Esophagus (tissue), 2 donors: ENCODE results near the gene PHF5A. TPM values are rescaled to one million over a fixed set of nuclear protein-coding genes. Genes with fewer than 3 reads are reported as not detected.

Experiments used
- H3K27ac ChIP-seq, 2 donors: one replicate each; pipeline ENCODE4 v1.5.1; 2013; ENCODE audit warnings: low read depth in 2 of 2, mild to moderate bottlenecking in 2 of 2, inconsistent platforms in 1 of 2, low read length in 1 of 2, moderate library complexity in 1 of 2
- H3K27me3 ChIP-seq, 2 donors: one replicate each; pipeline ENCODE4 v1.6.1; 2013; ENCODE audit warnings: low read length in 2 of 2, control low read depth in 1 of 2, mild to moderate bottlenecking in 1 of 2; ENCODE audit not compliant: insufficient read depth in 2 of 2, control insufficient read depth in 1 of 2
- H3K36me3 ChIP-seq, 2 donors: one replicate each; pipeline ENCODE4 v1.6.1; 2013; ENCODE audit warnings: low read length in 1 of 2; ENCODE audit not compliant: control insufficient read depth in 2 of 2, insufficient read depth in 2 of 2
- H3K4me1 ChIP-seq, 2 donors: one replicate each; pipeline ENCODE4 v1.6.1; 2013; ENCODE audit warnings: low read length in 1 of 2; ENCODE audit not compliant: control insufficient read depth in 2 of 2, insufficient read depth in 2 of 2
- H3K4me3 ChIP-seq, 2 donors: one replicate each; pipeline ENCODE4 v1.5.1; 2013; ENCODE audit warnings: low read length in 2 of 2, mild to moderate bottlenecking in 2 of 2, low read depth in 1 of 2, moderate library complexity in 1 of 2
- H3K9me3 ChIP-seq, 2 donors: one replicate each; pipeline ENCODE4 v1.6.1; 2013; ENCODE audit warnings: mild to moderate bottlenecking in 2 of 2, low read depth in 1 of 2, low read length in 1 of 2, moderate library complexity in 1 of 2; ENCODE audit not compliant: control insufficient read depth in 2 of 2, insufficient read depth in 1 of 2
- WGBS, 2 donors: extraction: QIAGEN DNeasy Blood & Tissue Kit; methylation state at CpG; one replicate each; pipeline ENCODE4 v1.1.7; 2013; 5-methylcytosine and 5-hydroxymethylcytosine counted together
- polyA plus RNA-seq, 2 donors: library from polyadenylated mRNA; stranded (reverse); fragments of 200-250 nt; gene quantifications; one replicate each; pipeline ENCODE4 v1.2.3, GENCODE V29; 2013
- donor health status: healthy with polysubstance abuse.
- donor health status: Bipolar disorder and iron deficiency.

The PHF5A gene
- polyA plus RNA-seq, 2 donors = 41.4 to 61.8 TPM

DNA sequence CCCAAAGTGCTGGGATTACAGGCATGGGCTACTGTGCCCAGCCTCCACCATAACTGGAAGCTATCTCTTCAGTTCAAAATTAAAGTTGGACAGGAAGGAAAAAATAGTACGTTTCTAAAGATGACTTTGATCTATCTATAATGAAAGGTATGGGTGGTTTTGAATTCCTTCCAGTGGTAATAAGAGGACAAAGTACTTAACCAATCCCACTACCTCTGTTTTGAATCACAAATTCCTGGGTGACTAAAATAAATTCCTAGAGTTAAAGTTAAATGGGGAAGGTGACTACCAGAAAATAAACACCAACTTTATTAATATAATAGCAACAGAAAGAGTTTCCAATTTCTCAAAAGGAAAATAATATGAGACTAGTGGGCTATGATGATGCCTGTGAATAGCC is 9.1 kb downstream of the PHF5A start:
- peaks cover 2 to 7% of the 10 kb centered on the region in 2 donors for H3K36me3 ChIP-seq
- 47 to 56% methylated on average over 1 of the region's 1 CpG for WGBS, 2 donors

GRCh38 chr22:41458161-41458728 is 10.2 kb downstream of the PHF5A start:
- 80 to 83% methylated on average over 7 of the region's 7 CpGs for WGBS, 2 donors
- Histone ChIP-seq H3K4me3 (no peak overlapping the region), H3K4me1 (no peaks in the 10 kb centered on the region), H3K9me3 (no peaks in the 10 kb centered on the region), H3K27ac (no peak overlapping the region), H3K36me3 (peaks cover 2 to 7% of the 10 kb centered on the region in 2 donors), H3K27me3 (no peaks in the 10 kb centered on the region)

More for the DNA sequence above, 9.1 kb downstream of the PHF5A start:
- H3K4me1 ChIP-seq = no peaks in the 10 kb centered on the region
- H3K9me3 ChIP-seq = no peaks in the 10 kb centered on the region
- no peak overlapping the region for H3K4me3 ChIP-seq
- H3K27me3 ChIP-seq = no peaks in the 10 kb centered on the region
- no peak overlapping the region for H3K27ac ChIP-seq

- H3K36me3 ChIP-seq = no peaks in the 10 kb centered on the region
- H3K4me3 ChIP-seq = peak overlapping the region; percentile 88 to 98
- no peaks in the 10 kb centered on the region for H3K9me3 ChIP-seq
- no peaks in the 10 kb centered on the region for H3K4me1 ChIP-seq
- H3K27me3 ChIP-seq = no peaks in the 10 kb centered on the region
- WGBS, 2 donors = 0 to 1% methylated on average over 27 to 28 of the region's 28 CpGs
- H3K27ac ChIP-seq = peak overlapping the region; percentile 99 to 100
Measured at GRCh38 chr22:41448189-41448808, 20.2 kb downstream of the PHF5A start.

GRCh38 chr22:41447435-41448188 is 20.9 kb downstream of the PHF5A start:
- Histone ChIP-seq H3K4me3 (peak overlapping the region; percentile 88 to 98), H3K36me3 (no peaks in the 10 kb centered on the region), H3K9me3 (no peaks in the 10 kb centered on the region), H3K27me3 (no peaks in the 10 kb centered on the region), H3K27ac (peak overlapping the region; percentile 99 to 100), H3K4me1 (no peaks in the 10 kb centered on the region)
- WGBS, 2 donors = 0% methylated on average over 57 to 63 of the region's 63 CpGs

DNA sequence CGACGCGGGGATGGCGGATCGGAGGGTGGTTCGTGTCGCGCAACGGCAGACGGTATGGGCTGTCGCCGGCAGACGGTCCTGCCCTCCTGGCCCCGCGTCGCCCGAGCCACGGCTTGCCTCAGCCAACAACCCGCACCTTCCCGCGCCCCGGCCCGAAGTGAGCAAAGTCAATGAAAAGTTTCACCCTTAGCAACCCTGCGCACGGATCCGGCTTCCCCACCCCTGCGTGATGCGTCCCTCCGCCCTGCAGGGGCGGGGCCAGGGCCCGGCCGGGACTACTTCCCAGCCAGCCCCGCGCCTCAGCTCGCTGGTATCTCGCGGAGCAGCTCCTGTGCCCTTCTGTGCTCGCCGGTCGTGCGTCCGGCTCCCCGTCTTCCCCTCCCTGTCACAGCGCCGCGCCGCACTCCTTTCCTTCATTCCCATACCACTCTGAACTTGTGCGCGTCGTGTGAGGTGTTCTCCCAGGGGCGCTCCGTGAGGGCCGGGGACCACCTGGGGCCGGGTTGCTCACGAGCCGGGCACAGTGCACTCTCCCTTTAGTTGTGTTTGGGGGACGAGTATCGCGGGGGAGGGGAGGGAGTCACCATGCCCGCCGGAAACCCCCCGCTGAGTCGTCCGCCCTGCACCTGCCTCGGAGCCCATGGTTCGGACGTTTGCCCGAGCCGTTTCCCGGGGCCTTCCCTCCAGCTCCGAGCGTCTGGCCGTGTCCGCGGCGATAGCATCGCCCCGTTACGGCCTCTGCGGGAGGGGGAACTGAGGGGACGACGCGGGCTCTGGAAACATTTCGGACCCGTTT is 21.7 kb downstream of the PHF5A start, which contains the start of gene TOB2:
TOB2 (minus strand) TSS at position 163 of the 796 bp plus-strand sequence. CDS start 9,456 bp downstream, outside the sequence.
- Histone ChIP-seq H3K36me3 (no peaks in the 10 kb centered on the region), H3K27ac (peak within 1 kb of the TSS; percentile 99 to 100), H3K9me3 (no peaks in the 10 kb centered on the region), H3K27me3 (no peaks in the 10 kb centered on the region), H3K4me3 (peak within 1 kb of the TSS; percentile 88 to 98), H3K4me1 (no peaks in the 10 kb centered on the region)
- 0% methylated on average over 68 to 85 of the region's 85 CpGs for WGBS, 2 donors

DNA sequence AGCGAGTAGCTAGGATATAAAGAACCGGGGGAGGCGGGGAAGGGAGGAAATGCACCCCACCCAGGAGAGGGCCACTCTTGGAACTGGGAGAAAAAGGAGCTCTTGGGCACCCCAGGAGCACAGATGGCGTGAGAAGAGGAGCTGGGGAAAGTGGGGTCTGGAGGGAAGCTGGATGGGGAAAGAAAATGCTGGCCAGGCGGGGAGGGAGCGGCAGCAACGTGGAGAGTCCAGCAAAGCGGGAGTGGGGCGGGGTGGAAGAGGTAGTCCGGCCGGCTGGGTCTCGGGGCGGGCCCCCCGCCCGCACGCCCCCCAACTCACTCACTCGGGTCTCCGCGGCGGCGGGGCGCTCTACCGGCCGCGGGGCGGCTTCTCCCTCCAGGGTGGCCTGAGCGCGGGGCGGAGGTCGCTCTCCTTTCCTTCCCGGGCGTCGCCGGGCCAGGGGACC is 22.4 kb downstream of the PHF5A start:
- H3K27ac ChIP-seq = peak overlapping the region; percentile 99 to 100
- H3K4me3 ChIP-seq = peak overlapping the region; percentile 88 to 98
- no peaks in the 10 kb centered on the region for H3K9me3 ChIP-seq
- no peaks in the 10 kb centered on the region for H3K27me3 ChIP-seq
- WGBS, 2 donors = 0 to 1% methylated on average over 6 to 34 of the region's 34 CpGs
- H3K4me1 ChIP-seq = no peaks in the 10 kb centered on the region
- no peaks in the 10 kb centered on the region for H3K36me3 ChIP-seq

- H3K36me3 ChIP-seq = no peaks in the 10 kb centered on the region
- H3K9me3 ChIP-seq = no peaks in the 10 kb centered on the region
- 0% methylated on average over 22 of the region's 22 CpGs for WGBS, 2 donors
- peak overlapping the region; percentile 99 to 100 for H3K27ac ChIP-seq
- H3K4me3 ChIP-seq = peak overlapping the region; percentile 88 to 98
- H3K4me1 ChIP-seq = no peaks in the 10 kb centered on the region
- H3K27me3 ChIP-seq = no peaks in the 10 kb centered on the region
Measured at GRCh38 chr22:41445129-41446056, 23.1 kb downstream of the PHF5A start.

GRCh38 chr22:41444360-41445128 is 23.9 kb downstream of the PHF5A start:
- 0 to 1% methylated on average over 34 to 35 of the region's 35 CpGs for WGBS, 2 donors
- Histone ChIP-seq H3K4me3 (peak overlapping the region; percentile 88 to 98), H3K4me1 (no peaks in the 10 kb centered on the region), H3K27ac (peak overlapping the region; percentile 99 to 100), H3K27me3 (no peaks in the 10 kb centered on the region), H3K36me3 (peaks cover 0 to 6% of the 10 kb centered on the region in 2 donors), H3K9me3 (no peaks in the 10 kb centered on the region)
